H1 (cell line): ENCODE measurements around the gene EFNA3. TPM values are rescaled to one million over a fixed set of nuclear protein-coding genes. Genes with fewer than 3 reads are reported as not detected.

Experiments
- CEBPB ChIP-seq: IDR thresholded peaks from 2 replicates; pipeline ENCODE4 v1.6.1; 2012; ENCODE audit warnings: low read depth, low read length
- CTCF ChIP-seq, 3 experiments: IDR thresholded peaks; 1 replicate in 2 of 3; 2 replicates in 1 of 3; pipeline versions ENCODE4 v1.5.1 to v1.6.1; 2011; ENCODE audit warnings: low read length in 3 of 3, mild to moderate bottlenecking in 3 of 3, inconsistent platforms in 2 of 3, low read depth in 1 of 3, moderate library complexity in 1 of 3; ENCODE audit not compliant: insufficient read depth in 1 of 3; ENCODE audit errors: control extremely low read depth in 1 of 3
- E2F6 ChIP-seq: IDR thresholded peaks from 2 replicates; pipeline ENCODE4 v1.6.1; 2012; ENCODE audit warnings: inconsistent platforms
- EGR1 ChIP-seq: IDR thresholded peaks from 2 replicates; pipeline ENCODE4 v1.6.1; 2011; ENCODE audit warnings: low read depth, low read length, borderline replicate concordance
- EP300 ChIP-seq, 2 experiments: IDR thresholded peaks; 1 replicate in 1 of 2; 2 replicates in 1 of 2; pipeline ENCODE4 v1.6.1; 2011 to 2012; ENCODE audit warnings: low read depth in 2 of 2, low read length in 2 of 2, mild to moderate bottlenecking in 2 of 2, borderline replicate concordance in 1 of 2, inconsistent platforms in 1 of 2, moderate library complexity in 1 of 2
- EZH2 ChIP-seq: fragments of 200-600 bp; sonication (generic); IDR thresholded peaks from 2 replicates; pipeline ENCODE4 v1.7.1; 2012; ENCODE audit warnings: low read depth, mild to moderate bottlenecking, moderate library complexity, low read length, inconsistent platforms; ENCODE audit not compliant: severe bottlenecking
- JUN ChIP-seq: IDR thresholded peaks from 2 replicates; pipeline ENCODE4 v1.6.1; 2011; ENCODE audit warnings: low read depth, mild to moderate bottlenecking, improper control_type of control experiment, low read length
- KDM4A ChIP-seq: IDR thresholded peaks from one replicate; pipeline ENCODE4 v1.7.1; 2012; ENCODE audit warnings: low read depth, mild to moderate bottlenecking, moderate library complexity, low read length, inconsistent platforms; ENCODE audit not compliant: severe bottlenecking
- KDM5A ChIP-seq: fragments of 200-600 bp; IDR thresholded peaks from 2 replicates; pipeline ENCODE4 v1.7.1; 2012; ENCODE audit warnings: mild to moderate bottlenecking, low read length, inconsistent platforms, mixed read lengths
- NRF1 ChIP-seq: IDR thresholded peaks from 2 replicates; pipeline ENCODE4 v1.6.1; 2011; ENCODE audit warnings: mild to moderate bottlenecking, low read depth, low read length, improper control_type of control experiment
- PHF8 ChIP-seq: fragments of 200-600 bp; sonication (generic); conservative IDR thresholded peaks from 2 replicates; pipeline ENCODE4 v1.7.1; 2012; ENCODE audit warnings: low read depth, mild to moderate bottlenecking, inconsistent platforms, low read length, moderate library complexity
- POLR2A ChIP-seq, 2 experiments: IDR thresholded peaks; 1 replicate in 1 of 2; 2 replicates in 1 of 2; pipeline ENCODE4 v1.6.1; 2011; ENCODE audit warnings: low read depth in 2 of 2, low read length in 2 of 2, mild to moderate bottlenecking in 2 of 2; ENCODE audit errors: control extremely low read depth in 1 of 2
- SIRT6 ChIP-seq: IDR thresholded peaks from one replicate; pipeline ENCODE4 v1.7.1; 2012; ENCODE audit warnings: low read length, inconsistent platforms
- SP4 ChIP-seq: IDR thresholded peaks from 2 replicates; pipeline ENCODE4 v1.6.1; 2012; ENCODE audit warnings: low read length, inconsistent platforms
- SRF ChIP-seq: IDR thresholded peaks from 2 replicates; pipeline ENCODE4 v1.6.1; 2011; ENCODE audit warnings: mild to moderate bottlenecking, low read depth, low read length, moderate library complexity
- TAF7 ChIP-seq: optimal IDR thresholded peaks from 2 replicates; pipeline ENCODE3; 2011; ENCODE audit warnings: low read depth, mild to moderate bottlenecking, inconsistent platforms, low read length, moderate library complexity, borderline replicate concordance
- TBP ChIP-seq: IDR thresholded peaks from 2 replicates; pipeline ENCODE4 v1.6.1; 2011; ENCODE audit warnings: low read depth, low read length, improper control_type of control experiment
- YY1 ChIP-seq: IDR thresholded peaks from 2 replicates; pipeline ENCODE4 v1.6.1; 2011; ENCODE audit warnings: low read depth, mild to moderate bottlenecking, low read length
- polyA plus RNA-seq, 7 experiments: library from polyadenylated mRNA; depleted of rRNA in 3 of 7; stranded (reverse) in 5 of 7; unstranded in 2 of 7; fragments of >200 nt in 5 of 7; fragments of 200-250 nt in 2 of 7; gene quantifications; 1 replicate in 5 of 7; 2 replicates in 1 of 7; 4 replicates in 1 of 7; pipeline versions ENCODE4 v1.2.1 to v1.2.3, GENCODE V29; 2011 to 2013; ENCODE audit warnings: missing spikeins in 2 of 7, mixed read lengths in 2 of 7
- total RNA-seq: library from RNA; stranded (reverse); fragmentation: NEBNext Ultra II Directional; extraction: Animal tissue kit (Norgen Biotek cat#: 25700); gene quantifications from 2 replicates; pipeline ENCODE4 v1.2.1, GENCODE V29; 2021

Gene EFNA3
- total and polyA plus RNA-seq, 2 of the 8 experiments (the other 6 are each of a cell fraction or from before 2014, with no cell fraction given): 10.8 to 13.8 TPM

GRCh38 chr1:155064111-155064831, 14.4 kb upstream of the EFNA3 start (continued):
- TF ChIP-seq EP300 (IDR thresholded peaks at IDR 0.05; ENCODE audit: borderline replicate concordance in 1 of 2, low read depth in 2 of 2, low read length in 2 of 2) (no peak), POLR2A (IDR thresholded peaks at IDR 0.05; ENCODE audit: control extremely low read depth in 1 of 2, low read depth in 2 of 2, low read length in 2 of 2) (no peak), EGR1 (no peak), SRF (no peak), YY1 (no peak), CEBPB (no peak), NRF1 (no peak), SP4 (no peak), TBP (no peak), E2F6 (no peak), PHF8 (0 out of 2 replicates have a peak, but pooled peaks have one; percentile 45), KDM4A (peak; percentile 51), SIRT6 (no peak), JUN (no peak), EZH2 (no peak), CTCF (IDR thresholded peaks at IDR 0.05; ENCODE audit: control extremely low read depth in 1 of 3, insufficient read depth in 1 of 3, low read depth in 1 of 3, low read length in 3 of 3) (no peak), TAF7 (no peak), KDM5A (0 out of 2 replicates have a peak, but pooled peaks have one; percentile 14)
